Right lobe of liver (tissue), 6 donors: ENCODE data around the gene PTH1R. TPM values are rescaled to one million over a fixed set of nuclear protein-coding genes. Genes with fewer than 3 reads are reported as not detected.

ENCODE experiments used
- ATAC-seq, 4 donors: fragments of 200-7000 bp; cut with Tn5 transposase; one replicate each; pipeline ENCODE4 v1.9.1; 2020; ENCODE audit warnings: mild to moderate bottlenecking in 4 of 4, moderate library complexity in 4 of 4
- DNase-seq, 3 donors: peaks; one replicate each; pipeline ENCODE4 v3.0.0-alpha.2; 2020
- H3K27ac ChIP-seq, 3 donors: fragments of 200-600 bp; one replicate each; pipeline ENCODE4 v1.8.0; 2022
- H3K27me3 ChIP-seq, 2 donors: fragments of 200-600 bp; one replicate each; pipeline ENCODE4 v1.8.0; 2022
- H3K36me3 ChIP-seq, 4 donors: fragments of 200-600 bp; sonication (generic) in 1 of 4; one replicate each; pipeline versions ENCODE4 v1.5.1 to v1.8.0; 2017 to 2022; ENCODE audit warnings: control low read depth in 1 of 4
- H3K4me1 ChIP-seq, 4 donors: fragments of 200-600 bp; sonication (generic) in 1 of 4; one replicate each; pipeline versions ENCODE4 v1.5.1 to v1.8.0; 2017 to 2022; ENCODE audit warnings: control low read depth in 1 of 4
- H3K4me3 ChIP-seq, 3 donors: fragments of 200-600 bp; one replicate each; pipeline ENCODE4 v1.8.0; 2022
- H3K9me3 ChIP-seq, 4 donors: fragments of 200-600 bp; sonication (generic) in 1 of 4; one replicate each; pipeline versions ENCODE4 v1.5.1 to v1.8.0; 2017 to 2022; ENCODE audit warnings: control low read depth in 1 of 4
- POLR2A ChIP-seq: fragments of 450-650 bp; IDR thresholded peaks from one replicate; pipeline ENCODE4 v1.6.1; 2017; ENCODE audit warnings: antibody characterized with exemption, mild to moderate bottlenecking
- WGBS: methylation state at CpG from one replicate; pipeline ENCODE4 v1.1.6; 2018; ENCODE audit warnings: low coverage, low lambda C conversion rate; ENCODE audit not compliant: insufficient coverage; ENCODE audit errors: missing lambda C conversion rate; 5-methylcytosine and 5-hydroxymethylcytosine counted together
- intact Hi-C, 2 donors: fragments of 100-400 bp; cut with DNase I; formaldehyde crosslinking; loops; one replicate each; pipeline versions ENCODE4 v1.11.2 to v1.14.1; 2022
- total RNA-seq, 6 experiments: library from RNA; depleted of rRNA in 2 of 6; stranded (reverse); fragments of >200 nt in 2 of 6; fragmentation: NEBNext Ultra II Directional in 3 of 6; extraction: Animal tissue kit (Norgen Biotek cat#: 25700) in 3 of 6; gene quantifications; one replicate each; pipeline versions ENCODE4 v1.1.0 to v1.2.4, GENCODE V29; 2016 to 2023
- TF ChIP-seq, protein P1 (sequence below), 4 donors: fragments of 200-600 bp in 3 of 4; fragments of 450-650 bp in 1 of 4; IDR thresholded peaks; one replicate each; pipeline versions ENCODE4 v1.5.1 to v1.8.0; 2016 to 2022; ENCODE audit warnings: antibody characterized with exemption in 4 of 4, mild to moderate bottlenecking in 2 of 4
- donor health status: DM: no; HTN: yes; CAD: no.
- donor health status: DM: no; HTN: no; CAD: no.
- donor health status: DM: no; HTN: no; CAD: no.
- donor health status: DM: no; HTN: yes; CAD: no.
- donor health status: DM: no; HTN: yes; CAD: no.

PTH1R gene
- total RNA-seq, 6 experiments from 2014 or later = 6.1 to 32.5 (median 16.0) TPM

DNA sequence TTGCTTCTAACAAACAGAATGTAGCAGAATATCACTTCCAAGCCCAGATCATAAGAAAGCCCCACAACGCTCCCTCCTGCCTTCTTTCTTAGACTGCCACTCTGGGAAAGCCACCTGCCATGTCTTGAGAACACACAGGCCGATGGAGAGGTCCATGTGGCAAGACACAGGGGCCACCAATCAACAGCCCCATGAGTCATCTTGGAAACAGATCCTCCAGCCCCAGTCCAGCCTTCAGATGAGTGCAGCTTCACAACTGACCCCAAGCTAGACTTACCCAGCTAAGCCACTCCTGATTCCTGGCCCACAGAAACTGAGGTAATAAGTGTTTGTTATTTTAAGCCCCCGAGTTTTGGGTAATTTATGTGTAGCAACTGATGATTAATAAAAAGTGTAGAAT lies 39.7 kb downstream of the PTH1R start:
- intact Hi-C loops = no loop called here
- Histone ChIP-seq H3K27me3 (no peaks in the 10 kb centered on the region), H3K4me3 (no peak overlapping the region), H3K9me3 (no peaks in the 10 kb centered on the region), H3K27ac (no peak overlapping the region), H3K36me3 (peaks cover 0 to 31% (median 17%) of the 10 kb centered on the region in 4 donors), H3K4me1 (peaks cover 0 to 11% (median 0%) of the 10 kb centered on the region in 4 donors)
- WGBS = 78% methylated on average over 1 of the region's 3 CpGs
- no peak for TF ChIP-seq POLR2A
- TF ChIP-seq, protein P1, sequence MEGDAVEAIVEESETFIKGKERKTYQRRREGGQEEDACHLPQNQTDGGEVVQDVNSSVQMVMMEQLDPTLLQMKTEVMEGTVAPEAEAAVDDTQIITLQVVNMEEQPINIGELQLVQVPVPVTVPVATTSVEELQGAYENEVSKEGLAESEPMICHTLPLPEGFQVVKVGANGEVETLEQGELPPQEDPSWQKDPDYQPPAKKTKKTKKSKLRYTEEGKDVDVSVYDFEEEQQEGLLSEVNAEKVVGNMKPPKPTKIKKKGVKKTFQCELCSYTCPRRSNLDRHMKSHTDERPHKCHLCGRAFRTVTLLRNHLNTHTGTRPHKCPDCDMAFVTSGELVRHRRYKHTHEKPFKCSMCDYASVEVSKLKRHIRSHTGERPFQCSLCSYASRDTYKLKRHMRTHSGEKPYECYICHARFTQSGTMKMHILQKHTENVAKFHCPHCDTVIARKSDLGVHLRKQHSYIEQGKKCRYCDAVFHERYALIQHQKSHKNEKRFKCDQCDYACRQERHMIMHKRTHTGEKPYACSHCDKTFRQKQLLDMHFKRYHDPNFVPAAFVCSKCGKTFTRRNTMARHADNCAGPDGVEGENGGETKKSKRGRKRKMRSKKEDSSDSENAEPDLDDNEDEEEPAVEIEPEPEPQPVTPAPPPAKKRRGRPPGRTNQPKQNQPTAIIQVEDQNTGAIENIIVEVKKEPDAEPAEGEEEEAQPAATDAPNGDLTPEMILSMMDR (IDR thresholded peaks at IDR 0.05) = no peak
- ATAC-seq (no peak), DNase-seq (peak in 1 of 3 donors; percentile 7)

DNA sequence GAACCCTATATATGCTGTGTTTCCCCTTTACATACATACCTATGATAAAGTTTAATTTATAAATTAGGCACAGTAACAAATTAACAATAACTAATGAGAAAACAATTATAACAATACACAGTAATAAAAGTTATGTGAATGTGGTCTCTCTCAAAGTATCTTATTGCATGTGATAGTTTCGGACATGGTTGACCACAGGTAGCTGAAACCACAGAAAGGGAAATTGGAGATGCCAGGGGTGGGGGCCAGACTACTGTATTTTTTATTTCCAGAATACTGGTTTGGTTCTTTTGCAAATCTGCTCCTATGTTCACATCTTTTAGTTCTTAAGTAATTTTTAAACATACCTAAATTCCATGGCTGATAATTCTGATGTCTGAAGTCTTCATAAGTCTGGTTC lies 40.7 kb downstream of the PTH1R start:
- no peak for ATAC-seq
- intact Hi-C loops = no loop called here
- H3K27me3 ChIP-seq = no peaks in the 10 kb centered on the region
- peaks cover 0 to 8% (median 0%) of the 10 kb centered on the region in 4 donors for H3K4me1 ChIP-seq
- WGBS = 90% methylated on average over 1 of the region's 1 CpG
- DNase-seq = no peak
- no peak for TF ChIP-seq POLR2A
- TF ChIP-seq, protein P1 (IDR thresholded peaks at IDR 0.05) = no peak
- H3K9me3 ChIP-seq = no peaks in the 10 kb centered on the region
- H3K36me3 ChIP-seq = peaks cover 0 to 40% (median 20%) of the 10 kb centered on the region in 4 donors
- no peak overlapping the region for H3K27ac ChIP-seq
- no peak overlapping the region for H3K4me3 ChIP-seq

DNA sequence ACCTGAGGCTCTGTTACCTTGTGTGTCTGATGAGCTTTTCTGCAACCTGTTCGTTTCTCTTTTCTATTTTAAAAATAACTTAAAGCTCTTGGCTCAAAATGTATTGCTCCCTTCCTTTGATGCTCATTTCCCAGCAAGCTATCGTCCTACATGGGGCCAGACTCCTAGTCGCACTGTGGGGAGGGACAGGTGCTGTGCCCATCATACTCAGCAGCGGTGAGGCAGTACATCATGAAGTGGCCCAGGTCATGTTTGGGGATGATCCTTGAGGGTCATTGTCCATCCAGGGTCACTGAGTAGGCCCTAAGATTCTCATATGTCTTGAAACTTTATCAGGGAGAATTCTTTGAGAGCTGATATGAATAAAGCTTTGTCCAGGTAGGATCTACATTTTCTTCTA lies 41.1 kb downstream of the PTH1R start:
- H3K27me3 ChIP-seq = no peaks in the 10 kb centered on the region
- H3K27ac ChIP-seq = no peak overlapping the region
- ATAC-seq (no peak), DNase-seq (peak in 1 of 3 donors; percentile 12)
- H3K4me1 ChIP-seq = peaks cover 0 to 4% (median 0%) of the 10 kb centered on the region in 4 donors
- no peak overlapping the region for H3K4me3 ChIP-seq
- no peaks in the 10 kb centered on the region for H3K9me3 ChIP-seq
- TF ChIP-seq POLR2A = no peak
- intact Hi-C loops = no loop called here
- peaks cover 0 to 44% (median 21%) of the 10 kb centered on the region in 4 donors for H3K36me3 ChIP-seq
- 95% methylated on average over 4 of the region's 4 CpGs for WGBS

DNA sequence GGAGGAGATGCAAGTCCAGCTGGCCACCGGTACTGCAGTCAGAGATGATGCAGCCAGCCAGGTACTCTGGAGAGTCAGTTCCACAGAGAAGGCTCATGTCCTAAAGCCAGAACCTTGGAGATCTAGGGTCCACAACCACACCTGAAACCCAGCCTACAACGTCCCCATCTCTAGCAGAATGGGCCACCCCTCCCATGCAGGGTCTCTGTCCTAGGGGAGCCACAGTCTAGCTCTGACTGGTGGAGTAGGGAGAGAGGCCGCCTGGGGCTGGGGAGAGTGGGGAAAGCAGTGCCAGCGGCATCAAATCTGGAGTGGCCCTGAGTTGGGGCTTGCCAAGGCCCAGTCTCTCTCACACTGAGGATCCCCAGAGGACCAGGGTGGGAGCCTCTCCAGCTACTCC lies 43.5 kb downstream of the PTH1R start:
- no peak overlapping the region for H3K4me3 ChIP-seq
- no peaks in the 10 kb centered on the region for H3K27me3 ChIP-seq
- peaks cover 0 to 7% (median 0%) of the 10 kb centered on the region in 4 donors for H3K4me1 ChIP-seq
- ATAC-seq = no peak
- DNase-seq = peak in 2 of 3 donors; percentile 34 to 39
- intact Hi-C loops = loop anchor here (10.0 kb wide), 1 partner anchor 74 kb away; no protein-coding TSS in a partner anchor
- H3K27ac ChIP-seq = no peak overlapping the region
- no peaks in the 10 kb centered on the region for H3K9me3 ChIP-seq
- TF ChIP-seq, protein P1 (IDR thresholded peaks at IDR 0.05) = no peak
- TF ChIP-seq POLR2A = no peak
- WGBS = 100% methylated on average over 1 of the region's 4 CpGs
- peaks cover 0 to 67% (median 29%) of the 10 kb centered on the region in 4 donors for H3K36me3 ChIP-seq

DNA sequence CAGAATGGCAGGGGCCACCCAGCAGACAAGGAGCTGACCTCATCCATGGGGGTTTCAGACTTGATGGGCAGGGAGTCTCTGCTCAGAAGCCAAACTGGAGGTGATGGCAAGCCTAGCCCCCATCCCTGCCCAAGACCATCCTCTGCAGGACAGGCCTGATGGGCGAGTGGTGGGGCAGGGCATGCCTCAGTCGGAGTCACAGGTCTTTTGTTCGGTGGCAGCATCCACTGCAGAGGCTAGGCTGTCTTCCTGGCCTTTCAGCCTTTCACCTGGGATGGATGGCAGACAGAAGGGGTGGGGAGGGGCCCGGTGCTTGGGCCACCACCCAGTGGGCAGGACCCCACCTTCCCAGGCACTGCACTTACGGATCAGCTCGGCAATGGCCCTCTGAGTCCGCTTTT lies 44.4 kb downstream of the PTH1R start:
- 100% methylated on average over 2 of the region's 7 CpGs for WGBS

More for the DNA sequence above, 44.4 kb downstream of the PTH1R start:
- Histone ChIP-seq H3K27me3 (no peaks in the 10 kb centered on the region), H3K4me1 (peaks cover 0 to 15% (median 0%) of the 10 kb centered on the region in 4 donors), H3K4me3 (no peak overlapping the region), H3K36me3 (peaks cover 0 to 72% (median 29%) of the 10 kb centered on the region in 4 donors), H3K27ac (no peak overlapping the region), H3K9me3 (no peaks in the 10 kb centered on the region)
- peak in 1 of 3 donors; percentile 31 for DNase-seq
- intact Hi-C loops = loop anchor here (10.0 kb wide), 1 partner anchor 73 kb away; no protein-coding TSS in a partner anchor
- ATAC-seq = no peak
- TF ChIP-seq, protein P1 (IDR thresholded peaks at IDR 0.05) = no peak
- no peak for TF ChIP-seq POLR2A
